HEK293T (cell line): ENCODE results near the gene SOX13.

Experiments
- BHLHE40 ChIP-seq: fragments of 450-650 bp; IDR thresholded peaks from 2 replicates; pipeline ENCODE4 v1.6.1; 2016; ENCODE audit warnings: mild to moderate bottlenecking, moderate library complexity, borderline replicate concordance
- SP1 ChIP-seq: fragments of 450-650 bp; IDR thresholded peaks from 2 replicates; pipeline ENCODE4 v1.6.1; 2017
- ZNF384 ChIP-seq: fragments of 450-650 bp; IDR thresholded peaks from 2 replicates; pipeline ENCODE4 v1.6.1; 2016

DNA sequence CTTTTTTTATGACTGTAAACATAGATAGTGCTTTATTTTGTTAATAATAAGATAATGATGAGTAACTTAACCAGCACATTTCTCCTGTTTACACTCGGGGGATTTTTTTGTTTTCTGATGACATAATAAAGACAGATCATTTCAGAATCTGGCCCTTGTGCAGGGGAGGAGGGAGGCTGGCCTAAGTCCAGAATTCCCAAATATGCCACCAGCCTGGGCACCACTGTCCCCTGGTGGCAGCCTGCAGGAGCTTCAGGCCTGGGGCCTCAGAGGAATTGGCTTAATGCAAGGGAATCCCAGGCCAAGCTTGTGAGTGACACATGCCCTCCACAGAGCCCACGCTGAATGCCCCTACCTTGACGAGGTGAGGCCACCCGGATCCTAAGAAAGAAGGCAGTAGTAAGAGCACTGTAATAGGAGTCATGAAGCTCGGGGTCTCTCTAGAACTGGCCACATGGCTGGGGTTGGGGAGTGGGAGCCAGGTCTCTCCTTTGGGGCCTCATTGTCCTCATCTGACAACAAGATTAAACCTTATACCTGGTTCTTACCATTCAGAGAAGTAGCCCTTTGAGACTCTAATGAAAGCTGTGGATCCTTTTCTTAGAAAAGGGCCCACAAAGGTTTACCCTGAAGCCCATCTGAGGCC is 54.8 kb downstream of the SOX13 start:
- TF ChIP-seq SP1 (no peak), ZNF384 (no peak), BHLHE40 (no peak)
